K562 (cell line): ENCODE measurements around the gene HMGN2. TPM values are rescaled to one million over a fixed set of nuclear protein-coding genes. Genes with fewer than 3 reads are reported as not detected.

Experiments used
- ATAC-seq: fragments of 200-7000 bp; cut with Tn5 transposase; 3 replicates; pipeline ENCODE4 v1.9.1; 2020; ENCODE audit warnings: moderate library complexity
- BruUV-seq: library from RNA; stranded (reverse); fragments of 400-500 nt; replicated peaks from 2 replicates; lab custom pipeline; 2021; lab: Mats Ljungman, UMichigan
- CTCF ChIA-PET: fragments of 300-600 bp; formaldehyde crosslinking; extraction: SDS; loops from one replicate; lab custom pipeline; 2021; ENCODE audit warnings: low intra/inter-chr PET ratio; lab: Yijun Ruan, JAX
- POLR2A ChIA-PET: fragments of 300-600, 350-650 bp; sonication (Branson Sonifier 250); formaldehyde crosslinking; extraction: SDS; loops from one replicate; lab custom pipeline; 2021; ENCODE audit warnings: antibody characterized with exemption, inconsistent platforms; lab: Yijun Ruan, JAX
- DNase-seq, 4 experiments: peaks; one replicate each; pipeline versions ENCODE4 v3.0.0 to v3.0.0-alpha.2; 2011 to 2018; ENCODE audit warnings: low spot score in 3 of 4, mixed read lengths in 3 of 4; ENCODE audit errors: extremely low read depth in 1 of 4
- FAIRE-seq: peaks from 2 replicates; lab custom pipeline; 2011; peaks lifted over from hg19 to GRCh38; lab: Jason Lieb, UNC
- H2AFZ ChIP-seq: 2 replicates; pipeline ENCODE4 v1.6.0; 2011; ENCODE audit warnings: low read depth, low read length, control low read depth, inconsistent platforms
- H3K27ac ChIP-seq: fragments of 200-600 bp; 3 replicates; pipeline ENCODE4 v1.8.0; 2011; ENCODE audit warnings: low read depth, mild to moderate bottlenecking, control low read depth, inconsistent platforms, low read length, moderate library complexity, mixed read lengths; ENCODE audit errors: extremely low read depth
- H3K27me3 ChIP-seq, 2 experiments: fragments of 300-600 bp in 1 of 2; 2 replicates in 1 of 2; 3 replicates in 1 of 2; pipeline versions ENCODE4 v1.6.0 to v1.8.0; 2011; ENCODE audit warnings: inconsistent platforms in 2 of 2, low read length in 2 of 2, mild to moderate bottlenecking in 1 of 2, mixed read lengths in 1 of 2, moderate library complexity in 1 of 2; ENCODE audit not compliant: control insufficient read depth in 2 of 2, insufficient read depth in 2 of 2
- H3K36me3 ChIP-seq: fragments of 300-600 bp; 3 replicates; pipeline ENCODE4 v1.8.0; 2011; ENCODE audit warnings: mild to moderate bottlenecking, low read length, inconsistent platforms; ENCODE audit not compliant: control insufficient read depth, insufficient read depth
- H3K4me1 ChIP-seq, 2 experiments: fragments of 200-600 bp in 1 of 2; replicated peaks in 1 of 2; 2 replicates in 1 of 2; 3 replicates in 1 of 2; pipeline versions ENCODE4 v1.5.1 to v1.8.0; 2011; ENCODE audit warnings: inconsistent platforms in 2 of 2, low read length in 2 of 2, mild to moderate bottlenecking in 1 of 2, mixed read lengths in 1 of 2, moderate library complexity in 1 of 2; ENCODE audit not compliant: control insufficient read depth in 2 of 2, insufficient read depth in 2 of 2
- H3K4me2 ChIP-seq: 2 replicates; pipeline ENCODE4 v1.6.1; 2011; ENCODE audit warnings: low read length, control low read depth, inconsistent platforms, mixed read lengths; ENCODE audit not compliant: insufficient read depth
- H3K4me3 ChIP-seq: fragments of 200-600 bp; sonication (generic), shearing (Covaris generic); 2 replicates; pipeline ENCODE4 v1.5.1; 2016; ENCODE audit warnings: control low read depth, inconsistent platforms
- H3K79me2 ChIP-seq: fragments of 200-600 bp; 3 replicates; pipeline ENCODE4 v1.8.0; 2011; ENCODE audit warnings: low read length, inconsistent platforms; ENCODE audit not compliant: control insufficient read depth, insufficient read depth
- H3K9ac ChIP-seq, 2 experiments: 2 replicates each; pipeline versions ENCODE4 v1.6.0 to v1.6.1; 2011; ENCODE audit warnings: low read depth in 2 of 2, low read length in 2 of 2, control low read depth in 1 of 2, inconsistent platforms in 1 of 2, mild to moderate bottlenecking in 1 of 2, mixed read lengths in 1 of 2; ENCODE audit not compliant: insufficient read depth in 1 of 2
- H3K9me1 ChIP-seq: one replicate; pipeline ENCODE4 v1.6.0; 2011; ENCODE audit warnings: inconsistent platforms, mild to moderate bottlenecking, low read length, moderate library complexity; ENCODE audit not compliant: control insufficient read depth, insufficient read depth
- H3K9me3 ChIP-seq: replicated peaks from 2 replicates; pipeline ENCODE4 v1.5.1; 2011; ENCODE audit warnings: low read depth, low read length, inconsistent platforms; ENCODE audit not compliant: control insufficient read depth, insufficient read depth
- H4K20me1 ChIP-seq: replicated peaks from 2 replicates; pipeline ENCODE4 v1.6.1; 2011; ENCODE audit warnings: low read length, inconsistent platforms, mixed read lengths; ENCODE audit not compliant: control insufficient read depth, insufficient read depth
- FIP1L1 ChIP-seq: fragments of 200-400 bp; formaldehyde crosslinking; IDR thresholded peaks from 2 replicates; pipeline ENCODE4 v1.6.1; 2018; ENCODE audit warnings: mild to moderate bottlenecking, low read depth, low read length; ENCODE audit not compliant: poor library complexity, severe bottlenecking
- KLF10 ChIP-seq: fragments of 250-450 bp; sonication (Bioruptor Pico); IDR thresholded peaks from 2 replicates; pipeline ENCODE4 v1.6.1; 2021; ENCODE audit warnings: matching md5 sums
- MYNN ChIP-seq, 2 experiments: sonication (generic); formaldehyde crosslinking in 1 of 2; IDR thresholded peaks; 2 replicates each; pipeline versions ENCODE4 v1.5.0 to v1.6.1; 2016 to 2020; ENCODE audit warnings: antibody characterized with exemption in 1 of 2, missing genetic modification reagents in 1 of 2
- NCOA1 ChIP-seq: fragments of 450-650 bp; IDR thresholded peaks from 2 replicates; pipeline ENCODE4 v1.6.1; 2016; ENCODE audit warnings: low read depth
- POLR2G ChIP-seq: fragments of 200-400 bp; formaldehyde crosslinking; IDR thresholded peaks from 2 replicates; pipeline ENCODE4 v1.6.1; 2017; ENCODE audit warnings: low read depth, mild to moderate bottlenecking, antibody characterized with exemption, low read length, moderate library complexity
- POLR2H ChIP-seq: IDR thresholded peaks from 2 replicates; pipeline ENCODE4 v1.6.1; 2016; ENCODE audit warnings: missing genetic modification characterization, low read depth, mild to moderate bottlenecking, control low read depth, missing compliant biosample characterization, moderate library complexity
- RAD51 ChIP-seq: fragments of 450-650 bp; IDR thresholded peaks from 2 replicates; pipeline ENCODE4 v1.7.1; 2016; ENCODE audit warnings: low read depth, mild to moderate bottlenecking, borderline replicate concordance
- RBFOX2 ChIP-seq: fragments of 200-400 bp; formaldehyde crosslinking; IDR thresholded peaks from 2 replicates; pipeline ENCODE4 v1.6.1; 2017; ENCODE audit warnings: low read depth, mild to moderate bottlenecking, low read length, moderate library complexity
- U2AF2 ChIP-seq: fragments of 200-400 bp; formaldehyde crosslinking; optimal IDR thresholded peaks from 2 replicates; pipeline ENCODE3; 2017; ENCODE audit warnings: low read depth, mild to moderate bottlenecking, low read length
- ZNF3 ChIP-seq: fragments of 250-450 bp; sonication (Bioruptor Pico); IDR thresholded peaks from 2 replicates; pipeline ENCODE4 v1.5.0; 2021; ENCODE audit warnings: mild to moderate bottlenecking, moderate library complexity
- WGBS: fragments of 100-300 bp; shearing (Covaris generic); methylation state at CpG from one replicate; pipeline ENCODE4 v1.1.6; 2016; ENCODE audit warnings: low coverage, mixed read lengths; ENCODE audit not compliant: insufficient coverage; ENCODE audit errors: missing lambda C conversion rate; 5-methylcytosine and 5-hydroxymethylcytosine counted together
- in situ Hi-C: fragments of 300-500 bp; cut with MboI; formaldehyde crosslinking; loops from 4 replicates; pipeline ENCODE4 v1.15.0; 2018; ENCODE audit warnings: inconsistent platforms, mixed read lengths
- intact Hi-C: fragments of 100-400 bp; cut with micrococcal nuclease; formaldehyde crosslinking; loops from 2 replicates; pipeline ENCODE4 v1.14.2; 2022
- polyA plus RNA-seq, 8 experiments: library from polyadenylated mRNA; depleted of rRNA in 4 of 8; stranded (reverse) in 5 of 8; unstranded in 3 of 8; fragments of >200 nt; fragmentation: Nextera tagmentation in 2 of 8; fragmentation: Illumina TruSeq in 1 of 8; extraction: Ambion mirVana in 2 of 8; extraction: Trizol in 1 of 8; gene quantifications; 2 replicates each; pipeline versions ENCODE4 v1.2.1 to v1.2.3, GENCODE V29; 2011 to 2014; ENCODE audit warnings: inconsistent platforms in 1 of 8, missing spikeins in 1 of 8
- total RNA-seq, 7 experiments: library from RNA; depleted of rRNA in 6 of 7; stranded (reverse); fragments of >200 nt in 6 of 7; fragmentation: Illumina TruSeq in 2 of 7; extraction: Trizol in 2 of 7; gene quantifications; 2 replicates each; pipeline versions ENCODE4 v1.2.1 to v1.2.3, GENCODE V29; 2011 to 2021; ENCODE audit warnings: low replicate concordance in 1 of 7
- TF ChIP-seq, protein P1 (sequence below): fragments of 250-450 bp; sonication (Bioruptor Pico); IDR thresholded peaks from 2 replicates; pipeline ENCODE4 v1.8.0; 2021; ENCODE audit warnings: borderline replicate concordance, mild to moderate bottlenecking, moderate library complexity; ENCODE audit not compliant: poor library complexity, severe bottlenecking

HMGN2 gene
- total and polyA plus RNA-seq, 9 of the 15 experiments (the other 6 are each of a cell fraction or from before 2014, with no cell fraction given): 370 to 1,354 (median 965) TPM

DNA sequence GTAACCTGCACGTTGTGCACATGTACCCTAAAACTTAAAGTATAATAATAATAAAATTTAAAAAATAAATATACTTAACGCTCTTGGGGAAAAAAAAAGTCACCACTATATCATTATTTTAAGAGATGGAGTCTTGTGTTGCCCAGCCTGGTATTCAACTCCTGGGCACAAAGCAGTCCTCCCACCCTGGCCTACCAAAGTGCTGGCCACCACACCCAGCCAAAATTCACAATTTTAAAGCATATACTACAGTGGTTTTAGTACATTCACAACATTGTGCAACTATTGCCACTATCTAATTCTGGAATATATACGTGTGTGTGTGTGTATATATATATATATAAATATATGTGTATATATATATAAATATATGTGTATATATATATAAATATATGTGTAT is 5.9 kb downstream of the HMGN2 start:
- Histone ChIP-seq H3K4me1 (peaks cover 18 to 25% of the 10 kb centered on the region in 2 experiments; a peak in 4 of 5 replicates), H3K79me2 (peaks cover 21% of the 10 kb centered on the region), H3K4me3 (no peak overlapping the region), H3K9me3 (no peaks in the 10 kb centered on the region), H3K36me3 (peaks cover 41% of the 10 kb centered on the region), H3K4me2 (no peak overlapping the region), H3K27me3 (no peaks in the 10 kb centered on the region), H3K9ac (no peak overlapping the region), H3K27ac (no peak overlapping the region), H4K20me1 (peaks cover 11% of the 10 kb centered on the region), H3K9me1 (no peaks in the 10 kb centered on the region), H2AFZ (no peak overlapping the region)
- POLR2A ChIA-PET: interaction anchor here (0.7 to 1.3 kb wide), 5 partner anchors 9 to 189 kb away, joined by 3 to 10 read pairs (median 3); no protein-coding TSS in a partner anchor
- BruUV-seq: no TSS peak
- CTCF ChIA-PET: no interaction called here
- DNase-seq (no peak), FAIRE-seq (no peak), ATAC-seq (no peak)
- TF ChIP-seq POLR2G (0 out of 2 replicates have a peak, but pooled peaks have one; percentile 32), NCOA1 (no peak), POLR2H (0 out of 2 replicates have a peak, but pooled peaks have one; percentile 7), ZNF3 (no peak)
- in situ Hi-C loops (no loop called here), intact Hi-C loops (no loop called here)
- 84% methylated on average over 3 of the region's 3 CpGs for WGBS

DNA sequence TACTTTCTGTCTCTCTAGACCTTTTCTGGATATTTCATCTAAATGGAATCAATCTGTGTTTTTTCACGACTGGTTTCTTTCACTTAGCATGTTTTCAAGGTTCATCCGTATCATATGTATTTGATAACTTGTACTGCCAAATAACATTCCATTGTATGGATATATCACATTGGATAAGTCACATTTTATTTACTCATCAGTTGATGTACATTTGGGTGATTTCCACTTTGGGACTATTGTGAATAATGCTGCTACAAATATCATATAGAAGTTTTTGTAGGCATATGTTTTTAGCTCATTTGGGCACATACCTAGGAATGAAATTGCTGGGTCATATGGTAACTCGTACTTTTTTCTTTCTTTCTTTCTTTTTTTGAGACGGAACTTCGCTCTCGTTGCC is 6.7 kb downstream of the HMGN2 start:
- TF ChIP-seq U2AF2 (no peak), POLR2H (peak; percentile 39), MYNN (IDR thresholded peaks at IDR 0.05) (0 out of 2 replicates have a peak, but pooled peaks have one; percentile 21), MYNN (CRISPR knock-in tag; IDR thresholded peaks at IDR 0.05) (no peak), RBFOX2 (no peak), FIP1L1 (no peak), KLF10 (CRISPR knock-in tag) (no peak), RAD51 (0 out of 2 replicates have a peak, but pooled peaks have one; percentile 18)
- TF ChIP-seq, protein P1, sequence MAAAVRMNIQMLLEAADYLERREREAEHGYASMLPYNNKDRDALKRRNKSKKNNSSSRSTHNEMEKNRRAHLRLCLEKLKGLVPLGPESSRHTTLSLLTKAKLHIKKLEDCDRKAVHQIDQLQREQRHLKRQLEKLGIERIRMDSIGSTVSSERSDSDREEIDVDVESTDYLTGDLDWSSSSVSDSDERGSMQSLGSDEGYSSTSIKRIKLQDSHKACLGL: no peak
- Histone ChIP-seq H3K9me1 (no peaks in the 10 kb centered on the region), H3K36me3 (peaks cover 32% of the 10 kb centered on the region), H3K79me2 (peaks cover 13% of the 10 kb centered on the region), H4K20me1 (peaks cover 2% of the 10 kb centered on the region; the same call in 1 of the 2 replicates), H3K4me2 (no peak overlapping the region), H3K9ac (no peak overlapping the region), H3K27ac (no peak overlapping the region), H3K4me1 (peaks cover 17 to 18% of the 10 kb centered on the region in 2 experiments; a peak in 4 of 5 replicates), H2AFZ (no peak overlapping the region), H3K9me3 (no peaks in the 10 kb centered on the region), H3K4me3 (no peak overlapping the region), H3K27me3 (no peaks in the 10 kb centered on the region)
- ChIA-PET CTCF (no interaction called here), POLR2A (interaction anchor here (0.7 to 1.3 kb wide), 8 partner anchors 8 to 225 kb away, joined by 3 to 10 read pairs (median 3); no protein-coding TSS in a partner anchor)
- 90% methylated on average over 6 of the region's 6 CpGs for WGBS
- FAIRE-seq: no peak
- no TSS peak for BruUV-seq
- intact Hi-C loops (no loop called here), in situ Hi-C loops (no loop called here)
- no peak for ATAC-seq
- no peak for DNase-seq
